SKM-1 treated with dmso at 0.1 percent for 144 hours (cell line): ENCODE data around the gene TM9SF1.

ENCODE experiments used
- DNase-seq: peaks from one replicate; lab custom pipeline; 2025; ENCODE audit not compliant: unreplicated experiment; lab: John Stamatoyannopoulos, UW

TM9SF1 gene

DNA sequence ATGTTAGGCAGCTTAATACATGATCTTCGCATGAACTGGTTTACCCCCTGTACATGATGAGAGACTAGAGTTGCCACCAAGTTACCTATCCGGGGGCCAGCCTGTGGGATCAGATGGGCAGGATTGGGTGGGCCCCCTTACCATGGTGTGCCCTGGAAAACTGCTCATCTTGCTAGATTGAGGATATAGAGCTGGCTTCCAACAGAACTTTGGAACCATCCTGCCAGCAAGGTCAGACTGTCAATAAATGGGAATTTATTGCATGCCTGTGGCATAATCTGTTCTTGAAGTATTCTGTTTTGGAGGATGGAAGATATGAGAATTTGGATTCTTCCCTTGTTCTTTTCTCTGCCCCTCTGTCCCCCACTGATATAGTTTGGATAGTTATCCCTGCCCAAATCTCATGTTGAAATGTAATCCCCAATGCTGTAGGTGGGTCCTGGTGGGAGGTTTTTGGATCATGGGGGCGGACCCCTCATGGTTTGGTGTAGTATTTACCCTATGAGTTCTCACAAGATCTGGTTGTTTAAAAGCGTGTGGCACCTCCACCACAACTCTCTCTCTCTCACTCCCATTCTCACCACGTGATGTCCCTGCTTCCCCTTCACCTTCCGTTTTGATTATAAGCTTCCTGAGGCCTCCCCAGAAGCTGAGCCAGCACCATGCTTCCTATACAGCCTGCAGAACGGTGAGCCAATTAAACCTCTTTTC is 3.7 kb upstream of the TM9SF1 start:
- DNase-seq: no peak

- no peak for DNase-seq
Measured at GRCh38 chr14:24197056-24197450, 1.8 kb upstream of the TM9SF1 start.

GRCh38 chr14:24196071-24197055 is 1.1 kb upstream of the TM9SF1 start:
- DNase-seq: no peak

GRCh38 chr14:24194873-24195185 is 412 bp downstream of the TM9SF1 start:
- DNase-seq: no peak

GRCh38 chr14:24194186-24194872 is 912 bp downstream of the TM9SF1 start:
- DNase-seq: no peak

DNA sequence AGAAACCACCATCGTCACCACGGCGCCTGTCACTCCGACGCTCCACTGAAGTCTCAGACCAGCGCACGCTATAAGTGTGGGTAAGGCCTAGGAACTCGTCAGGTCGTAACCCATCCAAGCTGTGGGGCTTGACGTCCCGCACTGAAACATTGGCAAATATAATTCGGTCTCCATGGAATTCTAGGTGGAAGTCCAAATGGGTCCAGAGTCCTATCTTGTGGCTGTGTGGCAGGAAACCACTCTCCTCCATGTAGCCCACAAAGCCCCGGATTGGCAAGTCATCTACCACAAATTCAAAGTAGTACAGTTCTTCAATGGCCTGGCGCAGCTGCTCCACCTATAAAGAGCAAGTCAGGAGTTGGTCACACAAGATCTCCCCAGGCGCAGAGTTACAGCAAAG is 2.3 kb downstream of the TM9SF1 start:
- DNase-seq: no peak

- DNase-seq: no peak
Measured at GRCh38 chr14:24190416-24190815, 4.8 kb downstream of the TM9SF1 start.

DNA sequence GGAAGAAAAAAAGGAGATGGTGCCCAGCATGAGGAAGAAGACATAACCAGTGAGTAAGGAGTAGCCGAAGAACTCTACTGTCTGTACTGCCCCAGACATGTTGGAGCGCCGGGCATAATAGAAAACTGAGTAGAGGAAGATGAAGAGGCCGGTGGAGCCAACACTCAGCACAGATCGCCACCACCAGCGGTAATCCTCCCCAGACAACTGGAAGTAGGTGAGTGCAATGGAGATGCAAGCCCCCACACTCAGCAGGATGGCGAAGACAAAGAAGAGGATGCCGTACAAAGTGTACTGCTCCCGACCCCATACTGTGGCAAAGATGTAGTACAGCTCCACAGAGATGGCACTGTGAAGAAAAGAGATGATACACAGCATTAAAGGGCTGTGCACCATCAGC is 5.8 kb downstream of the TM9SF1 start:
- no peak for DNase-seq

DNA sequence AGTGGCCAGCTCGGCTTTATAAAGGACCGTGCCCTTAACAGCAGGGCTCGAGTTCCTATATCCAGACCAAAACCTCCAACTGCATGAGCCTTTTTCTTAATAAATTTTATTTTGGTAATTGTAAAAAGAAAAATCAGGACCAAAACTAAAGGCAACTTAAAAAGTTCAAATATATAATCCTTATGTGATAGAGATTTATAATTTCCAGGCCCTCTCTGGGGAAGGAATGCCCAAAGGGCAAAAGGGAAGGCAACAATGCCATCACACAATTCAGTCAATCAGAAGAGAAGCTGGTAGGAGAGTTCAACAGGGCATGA is 6.2 kb downstream of the TM9SF1 start:
- no peak for DNase-seq

DNA sequence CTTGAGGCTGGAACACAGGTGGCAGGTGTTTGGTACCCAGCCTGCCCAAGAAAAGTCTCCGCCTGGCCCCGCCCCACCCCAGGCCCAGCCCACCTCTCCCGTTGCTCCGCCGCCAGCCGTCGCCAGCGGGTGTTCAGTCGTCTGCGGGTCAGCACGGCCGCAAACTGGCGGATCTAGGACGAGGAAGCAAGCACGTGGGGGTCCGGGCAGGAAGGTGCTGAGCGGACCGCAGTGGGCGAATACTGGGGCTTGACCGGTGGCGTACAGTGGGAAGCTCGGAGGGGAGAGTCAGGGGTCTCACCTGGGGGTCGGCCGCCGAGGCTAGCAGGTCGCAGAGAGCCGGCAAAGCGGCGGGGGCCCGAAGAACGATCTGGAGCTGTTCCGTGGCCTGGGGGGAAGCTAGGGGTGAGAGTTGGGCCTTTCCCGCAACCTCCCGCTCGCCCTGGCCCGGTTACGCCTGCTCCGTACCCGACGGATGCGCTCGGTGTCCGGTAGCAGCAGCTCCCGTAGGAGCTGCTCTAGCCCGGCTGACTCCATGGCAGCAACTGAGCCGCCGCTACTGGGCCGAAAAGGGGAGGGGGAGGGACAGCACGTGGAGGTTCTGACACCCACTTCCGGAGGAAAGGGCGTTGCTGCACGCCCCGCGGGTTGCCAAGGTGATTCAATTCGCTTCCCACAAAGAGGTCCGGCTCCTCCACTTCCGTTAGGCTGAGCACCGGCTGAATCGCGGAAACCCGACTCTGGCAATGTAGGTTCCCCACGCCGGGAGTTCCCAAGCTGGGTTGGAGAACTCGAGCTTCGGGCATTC is 6.8 kb downstream of the TM9SF1 start, which contains the start of gene IPO4:
Gene IPO4 (minus strand): TSS at position 566 of the 808 bp plus-strand sequence. CDS start 29 bp downstream, at position 537.
- DNase-seq: peak; percentile 82

GRCh38 chr14:24187539-24187915 is 7.7 kb downstream of the TM9SF1 start:
- DNase-seq: no peak

DNA sequence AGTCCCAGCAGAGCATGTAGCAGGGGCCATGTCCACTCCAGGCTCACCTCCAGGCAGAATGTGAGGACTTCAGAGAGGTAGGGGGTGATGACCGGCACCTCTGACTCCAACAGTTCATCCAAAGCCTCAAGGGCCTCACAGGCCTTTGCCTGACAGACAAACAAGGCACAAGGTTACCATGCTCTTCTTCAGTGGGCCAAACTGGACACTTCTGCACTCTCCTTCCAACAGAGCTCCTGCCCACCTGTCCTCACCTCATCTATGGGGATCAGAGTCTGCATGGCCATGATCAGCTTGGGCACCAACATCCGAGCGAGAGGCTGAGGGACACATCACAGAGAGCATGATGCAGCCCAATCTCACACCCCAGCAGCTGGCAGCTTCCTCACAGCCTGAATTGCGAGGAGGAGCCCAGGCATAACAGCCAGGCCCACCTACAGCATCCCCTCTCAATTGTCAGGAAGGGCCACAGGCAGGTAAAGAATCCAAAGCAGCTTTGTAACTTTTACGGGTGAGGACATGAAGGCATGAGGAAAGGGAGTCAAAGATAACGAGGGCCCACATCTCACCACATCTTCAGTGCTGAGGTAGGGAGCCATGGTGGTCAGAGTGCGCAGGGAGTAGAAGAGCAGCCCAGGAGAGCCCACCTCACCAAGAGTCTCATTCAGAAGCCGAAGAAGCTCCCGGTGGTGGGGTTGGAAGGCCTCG is 8.3 kb downstream of the TM9SF1 start:
- DNase-seq: no peak

- no peak for DNase-seq
Measured at GRCh38 chr14:24185741-24186140, 9.5 kb downstream of the TM9SF1 start.

DNA sequence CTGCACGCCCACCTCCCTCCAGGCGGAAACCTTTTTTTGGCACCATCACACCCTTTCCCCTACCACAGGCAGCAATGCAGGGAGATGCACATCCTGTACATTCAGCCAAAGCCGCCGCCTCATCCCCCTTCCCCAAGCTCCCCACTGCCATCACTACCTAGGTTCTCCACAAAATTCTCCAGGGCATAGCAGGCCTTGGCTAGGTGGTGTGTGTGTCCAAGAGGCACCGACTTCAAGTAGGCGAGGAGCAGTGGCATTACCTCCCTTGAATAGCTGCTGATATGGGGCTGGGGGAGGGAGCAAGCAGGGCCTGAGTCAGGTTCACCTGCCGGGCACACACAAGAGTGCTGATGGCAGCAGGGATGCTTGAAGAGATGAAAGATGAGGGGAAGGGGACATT is 10.2 kb downstream of the TM9SF1 start:
- DNase-seq: no peak

- DNase-seq: no peak
Measured at GRCh38 chr14:24184104-24184970, 10.9 kb downstream of the TM9SF1 start.

GRCh38 chr14:24183014-24183481 is 12.2 kb downstream of the TM9SF1 start:
- no peak for DNase-seq

DNA sequence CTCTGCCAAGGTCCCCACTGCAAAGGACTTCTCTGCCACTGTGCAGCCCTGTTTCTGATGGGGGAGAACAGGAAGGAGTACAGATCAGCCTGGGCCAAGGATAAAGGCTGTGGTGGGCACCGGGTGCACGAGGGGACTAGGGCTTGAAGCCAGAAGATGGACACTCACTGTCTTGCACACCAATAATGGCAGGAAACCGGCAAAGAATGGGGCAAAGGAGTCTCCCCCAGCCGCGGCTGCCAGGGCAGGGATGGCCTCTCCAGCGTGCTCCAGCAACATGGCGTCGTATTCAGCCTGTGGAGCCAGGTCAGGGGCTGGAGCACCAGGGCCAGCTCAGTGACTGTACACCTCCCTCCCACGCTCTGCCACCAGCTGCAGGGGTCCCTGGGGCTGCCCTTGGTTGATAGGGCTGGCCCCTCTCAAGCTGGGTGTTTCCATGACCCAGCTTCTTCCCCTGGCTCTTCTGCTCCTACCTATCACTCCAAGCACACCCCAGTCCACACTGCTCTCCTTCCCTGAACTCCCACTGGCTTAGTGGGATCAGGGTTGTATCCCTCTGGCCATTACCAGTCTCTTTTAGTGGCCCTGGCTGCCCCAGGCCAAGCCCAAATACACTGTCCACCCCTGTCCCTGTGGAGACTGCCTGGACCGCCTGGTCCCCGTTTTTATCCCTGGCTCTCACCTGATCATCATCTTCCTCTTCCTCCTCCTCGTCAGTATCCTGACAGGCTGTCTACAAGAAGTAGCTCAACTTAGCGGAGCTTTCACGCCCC is 12.9 kb downstream of the TM9SF1 start:
- DNase-seq: no peak

GRCh38 chr14:24181371-24182077 is 13.7 kb downstream of the TM9SF1 start:
- no peak for DNase-seq
